ENCODE measurements around the gene PRDM15. TPM values are rescaled to one million over a fixed set of nuclear protein-coding genes. Genes with fewer than 3 reads are reported as not detected.

Gene PRDM15
- total RNA-seq, 1 donor from 2014 or later = 10.2 TPM

GRCh38 chr21:41750051-41750450, 129.1 kb downstream of the PRDM15 start:
- Mint-ChIP-seq H3K27me3 (ENCODE audit: unreplicated experiment) (peaks cover under 1% of the 10 kb centered on the region), H3K4me1 (ENCODE audit: low read depth, unreplicated experiment) (peaks cover 31% of the 10 kb centered on the region), H3K9me3 (ENCODE audit: unreplicated experiment) (peaks cover 8% of the 10 kb centered on the region), H3K27ac (ENCODE audit: unreplicated experiment) (no peak overlapping the region), H3K36me3 (ENCODE audit: unreplicated experiment) (no peaks in the 10 kb centered on the region), H3K4me3 (ENCODE audit: unreplicated experiment) (no peak overlapping the region)
- DNase-seq = no peak
- TF ChIP-seq CTCF (IDR thresholded peaks at IDR 0.05; ENCODE audit: partially characterized antibody, unreplicated experiment) = no peak

GRCh38 chr21:41749286-41749685, 129.9 kb downstream of the PRDM15 start:
- peaks cover 5% of the 10 kb centered on the region for H3K27me3 Mint-ChIP-seq (ENCODE audit: unreplicated experiment)
- H3K9me3 Mint-ChIP-seq (ENCODE audit: unreplicated experiment) = peaks cover 8% of the 10 kb centered on the region
- H3K36me3 Mint-ChIP-seq (ENCODE audit: unreplicated experiment) = no peaks in the 10 kb centered on the region
- H3K4me1 Mint-ChIP-seq (ENCODE audit: low read depth, unreplicated experiment) = peaks cover 28% of the 10 kb centered on the region
- no peak overlapping the region for H3K4me3 Mint-ChIP-seq (ENCODE audit: unreplicated experiment)
- no peak for TF ChIP-seq CTCF (IDR thresholded peaks at IDR 0.05; ENCODE audit: partially characterized antibody, unreplicated experiment)
- DNase-seq = no peak
- H3K27ac Mint-ChIP-seq (ENCODE audit: unreplicated experiment) = no peak overlapping the region

Other genes starting within 250 kb of the PRDM15 start
- 2.9 TPM for gene RIPK4, start 112.3 kb downstream of the PRDM15 start, total RNA-seq (ENCODE audit: unreplicated experiment)
- 0.78 TPM for gene C2CD2, start 74.7 kb upstream of the PRDM15 start, total RNA-seq (ENCODE audit: unreplicated experiment)
- gene ZBTB21, start 131.0 kb upstream of the PRDM15 start, total RNA-seq (ENCODE audit: unreplicated experiment) = 21.2 TPM
- not detected for gene UMODL1, start 192.0 kb upstream of the PRDM15 start, total RNA-seq (ENCODE audit: unreplicated experiment)